GOT3 (cell line): ENCODE measurements around the gene APOBEC2.

Experiments
- DNase-seq: peaks from one replicate; lab custom pipeline; 2025; ENCODE audit warnings: mixed read lengths; lab: John Stamatoyannopoulos, UW

APOBEC2 gene

DNA sequence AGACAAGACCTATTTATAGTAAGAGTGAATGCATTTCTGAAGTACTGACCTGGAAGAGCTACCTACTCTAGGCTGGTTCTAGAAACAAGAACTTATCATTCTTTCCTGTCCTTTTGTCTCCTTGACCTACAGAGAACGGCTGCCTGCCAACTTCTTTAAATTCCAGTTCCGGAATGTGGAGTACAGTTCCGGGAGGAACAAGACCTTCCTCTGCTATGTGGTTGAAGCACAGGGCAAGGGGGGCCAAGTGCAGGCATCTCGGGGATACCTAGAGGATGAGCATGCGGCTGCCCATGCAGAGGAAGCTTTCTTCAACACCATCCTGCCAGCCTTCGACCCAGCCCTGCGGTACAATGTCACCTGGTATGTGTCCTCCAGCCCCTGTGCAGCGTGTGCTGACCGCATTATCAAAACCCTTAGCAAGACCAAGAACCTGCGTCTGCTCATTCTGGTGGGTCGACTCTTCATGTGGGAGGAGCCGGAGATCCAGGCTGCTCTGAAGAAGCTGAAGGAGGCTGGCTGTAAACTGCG lies 8.3 kb downstream of the APOBEC2 start:
- DNase-seq, result no peak

DNA sequence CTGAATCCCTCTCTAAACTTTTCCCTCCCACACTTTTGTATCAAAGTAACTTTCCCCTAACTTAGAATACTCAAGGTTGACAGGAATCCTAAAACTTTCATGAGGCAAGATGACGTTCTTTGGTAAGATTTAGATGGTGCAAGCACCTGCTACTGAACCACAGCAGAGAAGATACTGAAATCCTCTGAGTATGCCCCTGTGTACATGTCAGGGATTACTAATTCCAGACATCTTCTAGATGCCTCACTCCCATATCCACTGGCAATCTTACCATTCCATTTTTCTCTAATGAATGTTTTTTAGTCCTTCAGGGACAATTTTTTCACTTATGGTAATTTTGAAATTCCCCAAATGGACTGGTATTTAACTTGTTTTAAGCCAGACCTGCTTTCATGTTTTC lies 9.1 kb downstream of the APOBEC2 start:
- DNase-seq, result no peak

DNA sequence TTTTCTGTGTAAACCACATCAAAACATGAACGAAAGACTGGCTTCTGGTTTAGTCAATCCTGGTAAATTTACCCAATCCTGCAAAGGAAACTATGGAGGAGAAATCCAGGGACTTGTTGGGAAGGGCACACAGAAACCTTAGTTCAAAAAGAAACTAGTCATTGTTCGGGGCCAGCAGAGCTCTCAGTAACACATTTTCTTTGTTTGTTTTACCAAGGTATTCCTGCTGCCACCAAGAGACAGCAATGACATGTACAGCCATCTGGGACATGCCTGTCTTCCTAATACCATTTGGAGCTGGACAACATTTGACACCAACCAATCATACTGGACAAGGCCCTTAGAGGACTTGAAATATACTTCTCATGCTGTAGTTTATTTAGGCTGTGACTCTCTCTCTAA lies 10.9 kb downstream of the APOBEC2 start:
- no peak for DNase-seq

DNA sequence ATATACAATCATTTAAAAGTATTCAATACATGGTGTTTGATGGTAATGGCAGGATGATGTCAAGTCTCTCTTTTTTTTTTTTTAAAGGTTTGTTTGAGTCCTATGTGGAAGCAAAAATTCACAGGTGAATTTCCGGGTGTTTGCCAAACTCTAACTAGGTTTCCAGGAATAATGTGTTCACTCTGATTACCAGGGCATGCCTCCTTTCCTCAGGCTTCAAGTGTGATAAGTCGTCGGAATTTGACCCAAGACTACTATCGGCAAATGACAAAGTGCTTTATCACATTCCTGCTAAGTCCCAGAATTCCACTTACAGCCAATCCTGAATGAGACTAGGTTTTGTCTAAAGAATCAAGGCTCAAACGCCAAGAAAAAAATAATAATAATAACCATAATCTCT lies 11.8 kb downstream of the APOBEC2 start:
- no peak for DNase-seq

DNA sequence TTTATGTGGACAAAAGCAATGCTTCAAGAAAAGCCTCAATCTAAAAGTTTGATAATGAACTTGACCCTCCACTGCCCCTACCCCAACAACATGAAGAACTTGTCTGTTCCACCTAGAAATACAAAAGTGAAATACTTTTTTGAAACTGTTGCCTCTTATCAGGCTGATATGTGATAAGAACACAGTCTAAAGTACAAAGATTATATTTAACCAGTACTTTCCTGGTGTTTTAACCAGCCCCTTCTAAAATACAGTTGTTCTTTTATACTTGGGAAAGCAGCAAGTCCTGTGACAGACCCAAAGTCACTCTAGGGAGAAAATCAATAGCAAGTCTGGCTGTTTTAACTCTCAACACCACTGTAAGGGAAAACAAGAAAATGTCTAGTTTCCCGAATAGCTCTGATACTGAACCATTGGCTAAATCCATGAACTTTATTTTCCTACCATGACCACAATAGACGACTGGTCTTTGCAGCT lies 12.6 kb downstream of the APOBEC2 start:
- no peak for DNase-seq

DNA sequence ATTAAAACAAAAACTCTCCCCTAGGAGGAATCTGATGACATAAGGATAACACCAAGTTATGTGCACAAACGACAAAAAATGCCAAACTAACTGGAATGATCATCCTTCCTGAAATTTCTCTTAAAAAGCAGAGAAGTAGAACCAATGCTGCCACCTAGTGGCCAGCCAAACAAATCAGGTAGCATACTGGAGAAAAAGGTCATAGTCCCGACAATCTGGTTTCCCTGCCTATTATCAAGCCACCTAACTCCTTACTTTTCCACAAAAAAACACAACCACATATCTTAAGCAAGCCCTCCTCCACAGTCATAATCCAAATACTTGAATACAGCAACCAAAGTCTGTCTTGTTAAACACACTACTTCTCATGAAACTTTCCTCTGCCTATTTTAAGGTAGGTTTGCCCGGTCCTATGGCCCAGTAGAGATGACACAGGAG lies 13.9 kb downstream of the APOBEC2 start:
- peak; percentile 11 for DNase-seq

DNA sequence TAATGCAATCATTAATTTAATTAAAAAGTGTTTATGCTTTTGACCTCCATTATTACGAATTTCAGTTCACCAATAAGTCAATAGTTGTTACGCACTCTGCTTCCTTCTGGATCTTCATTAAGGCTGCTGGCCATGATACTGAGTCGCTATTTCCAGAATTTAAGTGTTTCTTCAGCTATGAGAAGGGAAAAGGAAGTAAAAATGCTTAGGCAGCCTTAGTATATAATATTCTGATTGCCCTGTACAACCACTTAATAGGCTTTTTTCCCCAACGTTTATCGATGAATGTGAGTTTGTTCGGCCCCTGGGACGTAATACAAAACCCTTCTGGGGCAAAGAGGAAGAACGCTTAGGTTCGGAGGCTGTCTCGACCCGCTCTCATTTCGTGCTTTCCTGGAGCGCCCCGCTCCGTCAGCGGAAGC lies 18.5 kb downstream of the APOBEC2 start:
- no peak for DNase-seq

DNA sequence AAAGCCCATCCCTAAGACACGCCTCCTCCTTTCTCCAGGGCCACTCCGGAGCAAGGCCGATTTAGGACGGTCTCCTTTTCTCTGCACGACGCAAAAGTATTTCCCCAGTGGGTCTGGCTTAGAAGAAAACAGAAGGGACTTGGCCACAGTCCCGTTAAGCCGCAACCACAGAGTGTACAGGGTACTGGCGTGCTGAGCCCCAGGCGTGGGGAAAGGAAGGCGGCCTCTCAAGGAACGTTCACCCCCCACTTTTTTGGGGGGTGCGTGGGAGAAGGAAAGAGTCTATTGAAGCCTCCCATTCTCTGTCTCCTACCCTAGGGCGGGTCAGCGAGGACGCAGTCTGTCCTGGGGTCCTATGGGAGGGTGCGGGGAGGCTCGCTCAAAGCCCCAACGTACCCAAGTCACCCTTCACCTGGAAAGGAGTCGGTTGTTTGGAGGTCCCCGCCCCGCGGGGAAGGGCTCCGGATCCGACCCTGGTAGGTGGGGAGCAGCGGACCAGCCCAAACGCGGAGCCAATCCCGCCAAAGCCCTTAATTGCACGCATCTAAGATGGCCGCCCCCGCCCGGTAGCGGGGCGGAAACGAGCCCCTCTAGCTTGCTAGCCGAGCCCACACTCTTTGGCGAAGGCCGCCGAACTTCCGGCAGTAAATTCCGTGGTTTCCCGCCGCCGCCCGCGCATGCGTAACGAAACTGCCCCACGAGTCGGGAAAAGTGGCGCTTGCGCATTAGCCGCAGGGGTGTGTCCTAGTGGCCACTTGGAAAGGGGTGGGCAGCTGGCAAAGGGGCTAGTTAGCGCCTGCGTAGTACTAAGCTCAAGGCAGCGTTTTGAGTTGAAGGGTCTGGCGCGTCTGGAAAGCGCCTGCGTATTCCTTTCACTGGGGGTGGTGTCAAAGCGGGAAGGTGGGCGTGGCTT lies 19.2 kb downstream of the APOBEC2 start, which contains the start of gene OARD1:
TSS of gene OARD1 (minus strand) at position 434 of the 913 bp plus-strand sequence. CDS start 722 bp downstream, outside the sequence.
- peak; percentile 100 for DNase-seq

DNA sequence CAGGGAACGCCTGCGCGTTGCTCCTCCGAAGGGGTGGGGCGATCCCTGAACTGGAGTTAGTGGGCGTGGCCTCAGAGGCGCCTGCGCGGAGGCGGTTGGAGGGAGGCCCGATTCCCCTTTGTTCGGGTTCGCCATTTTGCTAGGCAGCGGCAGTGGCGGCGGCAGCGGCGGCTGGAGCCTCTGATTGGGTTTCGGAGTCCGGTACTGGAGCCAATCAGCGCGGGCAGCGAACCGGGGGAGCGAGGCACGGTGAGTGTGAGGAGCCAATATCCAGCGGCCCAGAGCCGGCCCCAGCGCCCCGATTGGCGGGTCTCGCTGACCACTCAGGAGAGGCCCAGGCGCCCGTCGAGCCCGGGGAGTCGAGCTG lies 19.8 kb downstream of the APOBEC2 start, which contains the start of gene NFYA:
TSS of gene NFYA (plus strand) at position 139 of the 367 bp plus-strand sequence. CDS start 6,116 bp downstream, outside the sequence.
- peak; percentile 100 for DNase-seq

DNA sequence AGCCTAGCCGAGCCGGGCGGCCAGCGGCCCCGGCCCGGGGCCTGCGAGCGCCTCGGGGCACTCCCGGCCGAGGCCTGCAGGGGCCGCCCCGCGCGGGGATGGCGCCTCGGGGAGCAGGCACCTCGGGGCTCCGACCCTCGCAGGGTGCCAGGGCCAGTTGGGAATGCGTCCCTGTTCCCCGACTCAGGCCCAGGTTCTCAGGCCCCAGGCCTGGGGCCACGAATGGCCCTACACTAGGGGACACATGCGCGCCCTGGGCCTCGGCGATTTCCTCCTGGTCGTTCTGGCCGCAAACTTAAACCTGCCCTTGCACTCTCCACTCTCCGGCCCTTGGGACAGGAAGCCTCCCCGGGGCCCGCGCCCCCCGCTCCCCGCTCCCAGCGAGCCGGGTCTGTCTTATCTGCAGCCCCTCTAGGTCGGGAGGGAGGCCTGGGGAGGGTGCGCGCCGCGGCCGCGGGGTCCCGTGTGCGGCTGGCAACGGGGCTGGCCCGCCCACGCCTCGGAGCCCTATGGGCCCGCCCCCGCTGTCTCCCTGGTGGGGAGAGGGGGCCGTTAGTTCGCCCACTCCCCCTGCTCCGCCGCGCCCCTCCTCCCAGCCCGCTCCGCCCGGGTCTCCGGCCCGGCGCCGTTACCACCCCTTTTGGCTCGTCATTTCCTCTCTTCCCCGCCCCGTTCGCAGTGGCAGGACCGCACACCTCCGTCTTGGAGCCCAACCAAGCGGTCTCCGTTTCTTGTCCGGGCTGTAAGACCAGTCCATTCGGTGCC lies 20.4 kb downstream of the APOBEC2 start:
- peak; percentile 14 for DNase-seq

DNA sequence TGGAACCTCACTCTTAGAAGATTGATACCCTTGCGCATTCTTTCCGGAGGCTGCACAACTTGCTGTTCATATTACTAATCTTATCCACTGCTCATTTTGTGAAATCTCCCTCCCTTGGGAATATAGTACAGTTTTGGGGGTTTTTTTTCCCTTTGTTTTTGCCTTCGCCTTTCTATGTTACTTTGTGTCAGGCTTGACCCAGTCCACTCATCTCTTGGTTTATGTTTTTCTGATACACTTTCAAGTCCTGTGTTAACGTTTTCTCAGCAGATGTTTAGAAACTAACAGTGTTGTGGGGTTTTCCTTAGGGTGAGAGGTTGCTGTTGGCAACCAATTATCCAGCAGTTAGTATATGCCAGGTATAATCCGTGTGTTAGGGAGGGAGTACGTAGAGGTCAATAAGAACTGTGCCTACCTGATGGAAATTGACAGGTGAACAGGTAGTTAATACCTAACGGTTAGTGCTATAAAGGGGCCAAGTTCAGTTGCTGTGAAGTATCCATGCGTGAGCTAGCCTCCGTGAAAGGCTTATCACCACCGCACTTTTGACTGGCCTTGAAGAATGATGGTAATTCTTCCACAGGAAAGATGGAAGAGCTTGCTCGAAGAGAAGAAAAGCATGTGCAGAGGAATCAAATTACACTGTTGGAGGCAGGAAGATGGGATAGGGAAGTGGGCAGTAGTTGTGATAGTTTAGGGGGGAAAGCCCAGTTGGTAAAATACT lies 21.1 kb downstream of the APOBEC2 start:
- DNase-seq, result no peak

DNA sequence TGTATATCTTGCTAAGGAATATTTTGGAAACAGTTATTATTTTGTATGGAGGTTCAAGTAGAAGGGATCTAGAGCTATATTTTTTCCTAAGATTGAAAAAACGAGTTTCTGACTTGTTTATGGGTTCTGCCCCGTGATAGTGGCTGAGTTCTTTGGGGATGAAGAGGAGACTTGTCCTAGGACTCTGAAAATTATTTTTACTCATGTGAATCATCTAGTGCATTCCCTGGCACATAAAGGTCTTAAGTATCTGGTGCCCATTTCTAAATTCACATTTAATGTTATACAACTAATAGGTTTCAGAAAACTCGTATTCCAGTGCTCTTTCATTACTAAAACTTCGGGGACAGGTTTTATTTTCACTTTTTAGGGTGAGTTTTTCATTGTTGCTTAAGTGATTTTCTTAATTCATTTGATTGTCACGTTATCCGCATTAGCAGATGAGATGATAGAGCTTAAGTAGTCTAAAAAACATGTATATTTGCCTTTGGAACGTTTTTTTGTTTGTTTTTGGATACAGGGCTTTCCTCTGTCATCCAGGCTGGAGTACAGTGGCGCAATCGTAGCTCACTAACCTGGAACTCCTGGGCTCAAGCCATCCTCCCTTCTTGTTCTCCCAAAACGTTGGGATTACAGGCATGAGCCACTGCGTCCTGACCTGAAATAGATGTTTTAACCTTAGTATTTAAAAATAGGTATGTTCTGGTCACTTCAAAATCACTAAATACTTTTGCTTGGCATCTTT lies 21.9 kb downstream of the APOBEC2 start:
- no peak for DNase-seq

DNA sequence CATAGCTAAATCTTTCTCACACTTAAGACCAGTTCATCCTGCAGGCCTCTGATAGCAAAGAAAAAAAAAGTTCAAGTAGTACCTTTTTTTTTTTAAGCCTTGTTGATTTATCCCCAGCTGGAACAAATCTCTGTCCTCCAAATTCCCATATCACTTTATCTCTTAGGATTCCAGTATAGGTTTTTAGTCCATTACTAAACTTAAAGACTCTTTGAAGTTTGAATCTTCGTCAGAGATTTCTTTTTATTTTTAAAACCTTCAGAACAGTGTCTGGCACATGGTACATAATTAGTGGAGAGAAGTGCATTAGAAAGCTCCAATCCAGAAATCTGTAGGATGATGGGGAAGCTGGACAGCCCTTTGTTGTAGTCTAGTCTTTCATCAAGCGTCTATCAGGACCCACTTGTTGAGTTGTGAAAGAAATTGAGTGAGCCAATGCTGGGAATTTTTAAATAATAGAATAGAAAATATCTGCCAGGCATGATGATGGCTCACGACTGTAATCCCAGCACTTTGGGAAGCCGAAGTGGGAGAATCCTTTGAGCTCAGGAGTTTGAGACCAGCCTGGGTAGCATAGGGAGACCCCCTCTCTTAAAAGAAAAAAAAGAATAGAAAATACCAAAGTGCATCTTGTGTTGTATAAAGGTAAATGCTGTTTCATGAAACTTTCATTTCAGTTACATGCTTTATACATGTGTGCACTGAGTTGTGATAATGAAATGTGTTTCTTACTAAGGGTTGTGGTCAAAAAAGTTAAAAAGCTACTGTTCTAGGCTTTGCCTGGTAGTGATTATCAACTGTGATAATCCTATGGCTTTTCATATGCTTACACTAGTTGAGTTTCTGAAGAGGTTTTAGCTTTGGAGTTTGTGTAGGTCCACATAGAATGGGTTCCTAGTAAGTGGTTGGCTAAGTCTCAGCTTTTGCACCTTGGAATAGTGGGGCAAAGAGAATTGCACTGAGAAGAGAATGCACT lies 22.9 kb downstream of the APOBEC2 start:
- no peak for DNase-seq

DNA sequence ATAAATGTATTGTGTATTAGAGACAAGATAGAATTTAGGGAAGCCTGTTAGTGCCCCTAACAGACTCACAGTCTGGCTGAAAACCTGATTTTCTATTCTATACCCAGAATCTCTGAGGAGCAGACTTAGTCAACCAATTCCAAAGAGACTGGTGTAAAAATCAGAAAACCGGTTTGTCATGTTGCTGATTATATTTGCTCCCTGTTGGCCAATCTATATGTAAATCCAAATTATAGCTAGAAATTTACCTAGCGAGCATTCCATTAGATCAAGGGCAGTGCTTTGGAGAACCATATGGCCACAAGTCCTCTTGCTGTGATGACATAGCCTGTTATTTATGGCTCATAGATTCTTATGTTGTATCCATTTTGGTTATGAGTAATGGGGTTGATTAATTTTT lies 24.5 kb downstream of the APOBEC2 start:
- DNase-seq, result no peak

DNA sequence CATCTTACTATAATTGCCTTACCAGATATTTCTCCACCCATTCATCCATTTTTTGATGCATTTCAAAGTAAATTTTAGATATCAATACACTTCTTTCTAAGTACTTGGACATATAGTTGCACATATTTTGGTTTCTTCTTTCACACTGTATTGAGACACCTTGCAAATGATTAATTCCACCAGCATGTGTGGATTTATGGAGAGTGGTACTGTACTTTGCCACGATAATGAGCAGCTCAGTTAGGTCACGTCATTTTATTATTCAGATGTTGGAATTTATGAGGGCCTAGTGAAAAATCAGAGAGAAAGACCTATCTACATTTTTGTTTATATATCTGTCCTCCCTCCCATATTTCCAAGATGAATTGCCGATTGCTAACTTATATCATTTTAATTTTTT lies 25.1 kb downstream of the APOBEC2 start:
- DNase-seq, result no peak

DNA sequence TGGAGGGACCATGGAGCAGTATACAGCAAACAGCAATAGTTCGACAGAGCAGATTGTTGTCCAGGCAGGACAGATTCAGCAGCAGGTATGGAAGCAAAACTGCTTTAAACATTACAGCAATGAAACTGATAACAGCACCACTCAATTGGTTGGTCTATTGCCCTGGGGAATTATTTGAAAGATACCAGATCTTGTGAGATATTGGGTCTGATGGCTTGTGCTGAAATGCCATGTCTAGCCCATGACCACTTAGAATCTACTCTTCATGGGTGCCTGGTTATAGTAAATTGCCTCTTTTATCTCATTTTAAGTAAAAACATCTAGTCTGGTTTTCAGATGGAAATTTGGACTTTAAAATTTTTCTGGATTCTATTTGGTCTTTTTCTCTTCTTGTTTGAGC lies 26.1 kb downstream of the APOBEC2 start:
- no peak for DNase-seq

DNA sequence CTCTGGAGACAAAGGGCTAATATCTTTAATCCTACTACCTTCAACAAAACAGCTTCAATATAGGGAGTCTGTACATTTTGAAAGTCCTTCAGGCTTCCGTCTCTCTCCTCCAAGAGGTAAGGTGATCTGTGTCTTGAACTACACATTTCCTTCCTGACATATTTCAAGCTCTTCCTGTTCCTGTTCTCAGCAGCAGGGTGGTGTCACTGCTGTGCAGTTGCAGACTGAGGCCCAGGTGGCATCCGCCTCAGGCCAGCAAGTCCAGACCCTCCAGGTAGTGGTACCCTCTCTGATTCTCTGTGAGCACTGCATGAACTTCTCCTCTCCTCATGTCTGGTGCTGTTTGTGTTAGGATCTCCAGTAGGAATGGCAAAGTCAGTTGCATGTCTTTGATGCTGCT lies 27.6 kb downstream of the APOBEC2 start:
- no peak for DNase-seq

DNA sequence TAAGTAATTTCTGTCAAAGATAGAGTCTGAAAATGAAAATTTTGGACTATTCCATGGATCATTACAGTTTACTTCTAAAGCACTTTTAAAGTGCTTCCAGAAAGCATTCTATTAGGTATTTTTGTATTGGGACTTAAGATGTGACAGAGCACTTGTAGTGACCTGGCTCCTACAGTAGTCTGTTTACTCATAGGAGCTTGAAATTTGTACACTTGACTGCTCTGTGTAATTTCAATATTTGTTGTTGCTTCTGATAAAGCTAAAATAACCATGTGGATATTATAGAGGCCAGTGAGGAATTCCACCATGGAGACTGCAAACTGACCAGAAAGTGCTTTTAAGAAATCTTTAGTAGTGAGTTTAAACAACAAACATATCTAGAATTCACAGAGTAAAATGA lies 30.1 kb downstream of the APOBEC2 start:
- no peak for DNase-seq

DNA sequence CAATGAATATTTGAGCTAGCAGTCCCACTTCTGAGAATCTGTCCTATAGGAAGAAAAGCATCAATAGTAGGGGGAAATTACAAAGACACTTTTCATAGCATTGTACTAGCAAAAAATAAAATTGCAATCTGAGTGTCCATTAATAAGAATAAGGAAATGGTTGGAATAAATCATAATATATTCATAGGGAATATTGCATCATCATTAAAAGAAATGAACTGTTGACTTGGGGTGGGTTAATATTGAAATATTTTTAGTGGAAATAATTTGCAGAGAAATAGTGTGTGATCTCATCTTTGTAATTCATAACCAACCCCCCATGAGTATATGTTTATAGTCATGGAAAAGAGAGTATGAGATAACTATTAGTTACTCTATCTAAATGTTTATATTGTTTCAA lies 32.2 kb downstream of the APOBEC2 start:
- DNase-seq, result no peak

DNA sequence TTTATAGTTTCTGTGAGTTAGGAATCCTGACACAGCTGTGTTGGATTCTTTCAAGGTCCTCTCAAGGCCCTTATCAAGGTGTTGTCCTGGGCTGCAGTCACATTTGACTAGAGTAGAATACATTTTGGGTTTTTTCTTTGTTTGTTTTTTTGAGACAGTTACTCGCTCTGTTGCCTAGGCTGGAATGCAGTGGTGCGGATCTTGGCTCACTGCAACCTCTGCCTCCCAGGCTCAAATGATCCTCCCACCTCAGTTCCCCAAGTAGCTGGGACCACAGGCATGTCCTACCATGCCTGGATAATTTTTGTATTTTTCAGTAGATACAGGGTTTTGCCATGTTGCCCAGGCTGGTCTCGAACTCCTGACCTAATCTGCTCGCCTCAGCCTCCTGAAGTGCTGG lies 35.4 kb downstream of the APOBEC2 start:
- DNase-seq, result no peak
